ENCODE data around the gene MTG1. TPM values are rescaled to one million over a fixed set of nuclear protein-coding genes. Genes with fewer than 3 reads are reported as not detected.

MTG1 gene
- polyA plus RNA-seq, 1 donor (not counting 4 experiments of a cell fraction or from before 2014, with no cell fraction given) = 31.6 TPM

DNA sequence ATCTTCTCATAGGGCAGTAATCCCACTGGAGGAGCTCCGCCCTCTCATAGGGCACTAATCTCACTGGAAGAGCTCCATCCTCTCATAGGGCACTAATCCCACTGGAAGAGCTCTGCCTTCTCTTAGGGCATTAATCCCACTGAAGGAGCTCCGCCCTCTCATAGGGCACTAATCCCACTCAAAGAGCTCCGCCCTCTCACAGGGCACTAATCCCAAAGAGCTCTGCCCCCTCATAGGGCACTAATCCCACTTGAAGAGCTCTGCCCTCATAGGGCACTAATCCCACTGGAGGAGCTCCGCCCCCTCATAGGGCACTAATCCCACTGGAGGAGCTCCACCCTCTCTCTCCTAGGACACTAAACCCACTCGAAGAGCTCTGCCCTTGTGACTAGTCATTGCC is 32.7 kb upstream of the MTG1 start:
- Histone ChIP-seq H3K4me1 (ENCODE audit: control insufficient read depth, extremely low read depth, insufficient read depth, low read length) (peaks cover 5% of the 10 kb centered on the region), H3K27me3 (ENCODE audit: control insufficient read depth, extremely low read depth, insufficient read depth, low read length) (peaks cover 7% of the 10 kb centered on the region), H3K9me1 (ENCODE audit: control insufficient read depth, extremely low read depth, insufficient read depth, low read length) (no peaks in the 10 kb centered on the region), H3K79me2 (ENCODE audit: control insufficient read depth, insufficient read depth, low read length) (no peaks in the 10 kb centered on the region), H3K9me3 (ENCODE audit: control insufficient read depth, low read depth, low read length) (no peaks in the 10 kb centered on the region), H2AFZ (ENCODE audit: control insufficient read depth, low read length) (no peak overlapping the region), H4K20me1 (ENCODE audit: control insufficient read depth, extremely low read depth, insufficient read depth, low read length) (no peaks in the 10 kb centered on the region), H3K4me2 (ENCODE audit: control insufficient read depth, extremely low read depth, insufficient read depth, low read depth, low read length) (no peak overlapping the region), H3K4me3 (ENCODE audit: control insufficient read depth in 2 of 3, extremely low read depth in 1 of 3, insufficient read depth in 2 of 3, low read depth in 1 of 3, low read length in 3 of 3) (no peak overlapping the region), H3K36me3 (ENCODE audit: control insufficient read depth in 2 of 2, extremely low read depth in 1 of 2, insufficient read depth in 2 of 2, low read length in 2 of 2) (peaks cover 9 to 15% of the 10 kb centered on the region in 2 experiments), H3K27ac (ENCODE audit: control insufficient read depth, insufficient read depth, low read length) (no peak overlapping the region), H3K9ac (ENCODE audit: control insufficient read depth, extremely low read depth, insufficient read depth, low read length) (no peak overlapping the region)
- FAIRE-seq (no peak), DNase-seq (ENCODE audit: low read depth, low spot score) (no peak)
- TF ChIP-seq, protein P1, sequence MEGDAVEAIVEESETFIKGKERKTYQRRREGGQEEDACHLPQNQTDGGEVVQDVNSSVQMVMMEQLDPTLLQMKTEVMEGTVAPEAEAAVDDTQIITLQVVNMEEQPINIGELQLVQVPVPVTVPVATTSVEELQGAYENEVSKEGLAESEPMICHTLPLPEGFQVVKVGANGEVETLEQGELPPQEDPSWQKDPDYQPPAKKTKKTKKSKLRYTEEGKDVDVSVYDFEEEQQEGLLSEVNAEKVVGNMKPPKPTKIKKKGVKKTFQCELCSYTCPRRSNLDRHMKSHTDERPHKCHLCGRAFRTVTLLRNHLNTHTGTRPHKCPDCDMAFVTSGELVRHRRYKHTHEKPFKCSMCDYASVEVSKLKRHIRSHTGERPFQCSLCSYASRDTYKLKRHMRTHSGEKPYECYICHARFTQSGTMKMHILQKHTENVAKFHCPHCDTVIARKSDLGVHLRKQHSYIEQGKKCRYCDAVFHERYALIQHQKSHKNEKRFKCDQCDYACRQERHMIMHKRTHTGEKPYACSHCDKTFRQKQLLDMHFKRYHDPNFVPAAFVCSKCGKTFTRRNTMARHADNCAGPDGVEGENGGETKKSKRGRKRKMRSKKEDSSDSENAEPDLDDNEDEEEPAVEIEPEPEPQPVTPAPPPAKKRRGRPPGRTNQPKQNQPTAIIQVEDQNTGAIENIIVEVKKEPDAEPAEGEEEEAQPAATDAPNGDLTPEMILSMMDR (optimal IDR thresholded peaks at IDR 0.05 in 1 of 3, IDR thresholded peaks at IDR 0.05 in 1 of 3, conservative IDR thresholded peaks at IDR 0.05 in 1 of 3; ENCODE audit: extremely low read depth in 1 of 3, insufficient read depth in 2 of 3, low read length in 3 of 3) = no peak
- TF ChIP-seq EZH2 (IDR thresholded peaks at IDR 0.05; ENCODE audit: low read length) = no peak
- dilution Hi-C loops (cut with MboI; ENCODE audit: extremely low pct_ligation_motif_present, low sequenced_read_pairs) = no loop called here

DNA sequence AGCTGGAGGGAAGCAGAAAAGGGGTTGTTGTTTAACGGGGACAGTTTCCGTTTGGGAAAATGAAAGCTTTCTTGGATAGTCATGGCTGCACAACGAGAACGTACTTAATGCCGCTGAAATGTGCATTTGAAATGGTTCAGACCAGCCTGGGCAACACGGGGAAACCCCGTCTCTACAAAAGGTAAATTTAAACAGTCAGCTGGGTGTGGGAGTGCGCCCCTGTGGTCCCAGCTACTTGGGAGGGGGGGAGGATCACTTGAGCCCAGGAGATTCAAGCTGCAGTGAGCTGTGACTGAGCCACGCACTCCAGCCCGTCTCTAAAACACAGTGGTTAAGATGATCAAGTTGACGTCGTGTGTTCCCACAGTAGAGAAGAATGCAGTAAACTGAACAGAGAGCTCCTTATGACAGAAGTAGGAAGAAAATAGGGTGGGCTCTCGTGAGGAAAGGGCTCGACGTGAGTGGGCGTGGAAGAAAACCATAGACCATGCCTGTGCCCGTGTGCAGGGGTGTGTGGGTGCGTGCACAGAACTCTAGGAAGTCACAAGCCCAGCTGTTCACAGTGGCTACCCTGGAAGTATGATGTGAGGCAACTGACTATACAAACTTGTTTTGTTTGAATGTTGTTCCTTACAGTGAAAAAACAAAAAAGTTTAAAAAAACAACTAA is 32.0 kb upstream of the MTG1 start:
- H3K9ac ChIP-seq (ENCODE audit: control insufficient read depth, extremely low read depth, insufficient read depth, low read length) = no peak overlapping the region
- peaks cover 5% of the 10 kb centered on the region for H3K4me1 ChIP-seq (ENCODE audit: control insufficient read depth, extremely low read depth, insufficient read depth, low read length)
- H3K36me3 ChIP-seq (ENCODE audit: control insufficient read depth in 2 of 2, extremely low read depth in 1 of 2, insufficient read depth in 2 of 2, low read length in 2 of 2) = peaks cover 12 to 21% of the 10 kb centered on the region in 2 experiments
- no peak overlapping the region for H2AFZ ChIP-seq (ENCODE audit: control insufficient read depth, low read length)
- H3K9me3 ChIP-seq (ENCODE audit: control insufficient read depth, low read depth, low read length) = no peaks in the 10 kb centered on the region
- dilution Hi-C loops (cut with MboI; ENCODE audit: extremely low pct_ligation_motif_present, low sequenced_read_pairs) = no loop called here
- no peak overlapping the region for H3K4me3 ChIP-seq (ENCODE audit: control insufficient read depth in 2 of 3, extremely low read depth in 1 of 3, insufficient read depth in 2 of 3, low read depth in 1 of 3, low read length in 3 of 3)
- H3K27me3 ChIP-seq (ENCODE audit: control insufficient read depth, extremely low read depth, insufficient read depth, low read length) = peaks cover under 1% of the 10 kb centered on the region
- DNase-seq (ENCODE audit: low read depth, low spot score) = no peak
- H3K9me1 ChIP-seq (ENCODE audit: control insufficient read depth, extremely low read depth, insufficient read depth, low read length) = no peaks in the 10 kb centered on the region
- H3K4me2 ChIP-seq (ENCODE audit: control insufficient read depth, extremely low read depth, insufficient read depth, low read depth, low read length) = no peak overlapping the region
- H4K20me1 ChIP-seq (ENCODE audit: control insufficient read depth, extremely low read depth, insufficient read depth, low read length) = no peaks in the 10 kb centered on the region
- no peaks in the 10 kb centered on the region for H3K79me2 ChIP-seq (ENCODE audit: control insufficient read depth, insufficient read depth, low read length)
- no peak overlapping the region for H3K27ac ChIP-seq (ENCODE audit: control insufficient read depth, insufficient read depth, low read length)
- no peak for TF ChIP-seq EZH2 (IDR thresholded peaks at IDR 0.05; ENCODE audit: low read length)
- TF ChIP-seq, protein P1 (optimal IDR thresholded peaks at IDR 0.05 in 1 of 3, IDR thresholded peaks at IDR 0.05 in 1 of 3, conservative IDR thresholded peaks at IDR 0.05 in 1 of 3; ENCODE audit: extremely low read depth in 1 of 3, insufficient read depth in 2 of 3, low read length in 3 of 3) = no peak
- no peak for FAIRE-seq

All from keratinocyte (primary cell).